K562 (cell line): ENCODE results near the gene KARS1. TPM values are rescaled to one million over a fixed set of nuclear protein-coding genes. Genes with fewer than 3 reads are reported as not detected.

ENCODE experiments used
- CC2D1A ChIP-seq: fragments of 450-650 bp; IDR thresholded peaks from 2 replicates; pipeline ENCODE4 v1.6.1; 2017; ENCODE audit warnings: mild to moderate bottlenecking
- CEBPB ChIP-seq: fragments of 450-650 bp; IDR thresholded peaks from 2 replicates; pipeline ENCODE4 v1.6.1; 2016; ENCODE audit warnings: missing genetic modification characterization, missing compliant biosample characterization
- CTBP1 ChIP-seq: fragments of 450-650 bp; IDR thresholded peaks from 2 replicates; pipeline ENCODE4 v1.6.1; 2016; ENCODE audit warnings: borderline replicate concordance
- DPF2 ChIP-seq: fragments of 450-650 bp; IDR thresholded peaks from 2 replicates; pipeline ENCODE4 v1.6.1; 2016
- HLTF ChIP-seq: fragments of 450-650 bp; IDR thresholded peaks from 2 replicates; pipeline ENCODE4 v1.6.1; 2016
- IFI16 ChIP-seq: fragments of 250-450 bp; sonication (Bioruptor Pico); IDR thresholded peaks from 2 replicates; pipeline ENCODE4 v2.1.2; 2022; ENCODE audit warnings: mild to moderate bottlenecking, inconsistent platforms
- SAFB2 ChIP-seq: fragments of 200-400 bp; formaldehyde crosslinking; IDR thresholded peaks from 2 replicates; pipeline ENCODE4 v1.6.1; 2018; ENCODE audit warnings: borderline replicate concordance, low read length, low read depth, moderate library complexity; ENCODE audit not compliant: severe bottlenecking
- TAF15 ChIP-seq: fragments of 200-400 bp; formaldehyde crosslinking; IDR thresholded peaks from 2 replicates; pipeline ENCODE4 v1.6.1; 2017; ENCODE audit warnings: mild to moderate bottlenecking, low read depth, low read length, moderate library complexity
- ZFX ChIP-seq: sonication (generic); formaldehyde crosslinking; IDR thresholded peaks from 2 replicates; pipeline ENCODE4 v1.8.0; 2022; ENCODE audit warnings: mild to moderate bottlenecking, missing genetic modification reagents, moderate library complexity
- ZKSCAN8 ChIP-seq: fragments of 200-800 bp; sonication (Bioruptor generic); IDR thresholded peaks from 2 replicates; pipeline ENCODE4 v1.6.1; 2016; ENCODE audit warnings: missing genetic modification characterization, missing compliant biosample characterization
- ZNF134 ChIP-seq: fragments of 250-450 bp; sonication (Bioruptor Pico); conservative IDR thresholded peaks from 2 replicates; pipeline ENCODE4 v1.4.0; 2020
- ZNF217 ChIP-seq: sonication (generic); formaldehyde crosslinking; IDR thresholded peaks from 2 replicates; pipeline ENCODE4 v1.8.0; 2022; ENCODE audit warnings: mild to moderate bottlenecking, missing genetic modification reagents
- ZNF77 ChIP-seq: fragments of 250-450 bp; sonication (Bioruptor Pico); IDR thresholded peaks from 2 replicates; pipeline ENCODE4 v1.5.0; 2020
- ZNF780A ChIP-seq: fragments of 250-450 bp; sonication (Bioruptor Pico); IDR thresholded peaks from 2 replicates; pipeline ENCODE4 v1.5.0; 2021; ENCODE audit warnings: mild to moderate bottlenecking
- polyA plus RNA-seq, 8 experiments: library from polyadenylated mRNA; depleted of rRNA in 4 of 8; stranded (reverse) in 5 of 8; unstranded in 3 of 8; fragments of >200 nt; fragmentation: Nextera tagmentation in 2 of 8; fragmentation: Illumina TruSeq in 1 of 8; extraction: Ambion mirVana in 2 of 8; extraction: Trizol in 1 of 8; gene quantifications; 2 replicates each; pipeline versions ENCODE4 v1.2.1 to v1.2.3, GENCODE V29; 2011 to 2014; ENCODE audit warnings: inconsistent platforms in 1 of 8, missing spikeins in 1 of 8
- total RNA-seq, 7 experiments: library from RNA; depleted of rRNA in 6 of 7; stranded (reverse); fragments of >200 nt in 6 of 7; fragmentation: Illumina TruSeq in 2 of 7; extraction: Trizol in 2 of 7; gene quantifications; 2 replicates each; pipeline versions ENCODE4 v1.2.1 to v1.2.3, GENCODE V29; 2011 to 2021; ENCODE audit warnings: low replicate concordance in 1 of 7
- TF ChIP-seq, protein P1 (sequence below): fragments of 450-650 bp; IDR thresholded peaks from 2 replicates; pipeline ENCODE4 v1.7.0; 2016; ENCODE audit warnings: borderline replicate concordance
- TF ChIP-seq, protein P2 (sequence below): fragments of 250-450 bp; sonication (Bioruptor Pico); IDR thresholded peaks from 2 replicates; pipeline ENCODE4 v1.5.0; 2020; ENCODE audit warnings: mild to moderate bottlenecking
- TF ChIP-seq, protein P3 (sequence below): fragments of 450-650 bp; formaldehyde crosslinking; IDR thresholded peaks from 2 replicates; pipeline ENCODE4 v1.4.0; 2020; ENCODE audit warnings: mild to moderate bottlenecking, moderate library complexity
- TF ChIP-seq, protein P4 (sequence below): fragments of 450-650 bp; IDR thresholded peaks from 2 replicates; pipeline ENCODE4 v1.6.1; 2016
- TF ChIP-seq, protein P5 (sequence below): sonication (generic); formaldehyde crosslinking; IDR thresholded peaks from 2 replicates; pipeline ENCODE4 v1.8.0; 2022; ENCODE audit warnings: mild to moderate bottlenecking, missing genetic modification reagents
- TF ChIP-seq, protein P6 (sequence below): fragments of 450-650 bp; formaldehyde crosslinking; IDR thresholded peaks from 2 replicates; pipeline ENCODE4 v1.4.0; 2020; ENCODE audit warnings: mild to moderate bottlenecking, moderate library complexity

The KARS1 gene
- total and polyA plus RNA-seq, 9 of the 15 experiments (the other 6 are each of a cell fraction or from before 2014, with no cell fraction given), result 223 to 386 (median 304) TPM

DNA sequence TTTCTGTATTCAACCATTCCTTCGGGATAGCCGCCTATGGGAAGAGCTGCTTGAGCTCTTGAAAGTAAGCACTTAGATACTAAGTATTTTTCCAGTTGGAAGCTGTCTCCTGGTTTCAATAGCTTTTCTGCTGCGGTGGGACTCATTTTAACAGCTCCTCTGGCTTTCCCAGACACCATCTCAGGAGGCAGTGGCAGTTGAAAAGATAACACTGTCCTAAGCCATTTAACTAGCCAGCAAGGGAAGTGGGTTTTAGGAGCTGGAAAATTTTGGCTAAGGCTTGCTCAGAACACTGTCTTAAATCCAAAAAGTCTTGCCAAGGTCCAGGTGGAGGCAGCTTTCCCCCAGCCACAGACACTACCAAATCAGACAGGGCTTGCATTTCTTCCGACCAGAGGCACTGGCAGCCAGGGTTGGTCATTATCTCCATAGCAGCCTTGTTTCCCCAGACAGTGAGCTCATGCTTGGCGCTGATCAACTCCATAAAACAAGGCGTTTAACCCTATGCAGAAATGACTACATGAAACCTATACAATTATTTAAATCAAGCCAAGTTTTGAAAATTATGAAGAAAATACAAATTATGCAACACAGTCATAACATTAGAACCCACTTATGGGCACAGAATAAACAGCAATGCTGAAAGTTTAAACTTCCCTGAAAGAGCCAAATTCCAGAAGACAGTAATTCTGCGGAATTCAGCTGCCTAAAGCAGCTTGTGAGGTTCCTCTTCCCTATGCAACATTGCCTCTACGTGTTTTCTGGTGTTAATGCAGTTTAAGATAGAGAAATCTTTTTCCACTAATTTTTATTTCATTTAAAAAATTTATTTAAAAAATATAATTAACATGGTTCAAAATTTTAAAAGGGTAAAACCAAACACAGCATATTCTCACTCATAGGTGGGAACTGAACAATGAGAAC lies 56.3 kb downstream of the KARS1 start (continued):
- TF ChIP-seq CTBP1, result 0 out of 2 replicates have a peak, but pooled peaks have one; percentile 39
- 0 out of 2 replicates have a peak, but pooled peaks have one; percentile 19 for TF ChIP-seq CEBPB
- TF ChIP-seq, protein P1, sequence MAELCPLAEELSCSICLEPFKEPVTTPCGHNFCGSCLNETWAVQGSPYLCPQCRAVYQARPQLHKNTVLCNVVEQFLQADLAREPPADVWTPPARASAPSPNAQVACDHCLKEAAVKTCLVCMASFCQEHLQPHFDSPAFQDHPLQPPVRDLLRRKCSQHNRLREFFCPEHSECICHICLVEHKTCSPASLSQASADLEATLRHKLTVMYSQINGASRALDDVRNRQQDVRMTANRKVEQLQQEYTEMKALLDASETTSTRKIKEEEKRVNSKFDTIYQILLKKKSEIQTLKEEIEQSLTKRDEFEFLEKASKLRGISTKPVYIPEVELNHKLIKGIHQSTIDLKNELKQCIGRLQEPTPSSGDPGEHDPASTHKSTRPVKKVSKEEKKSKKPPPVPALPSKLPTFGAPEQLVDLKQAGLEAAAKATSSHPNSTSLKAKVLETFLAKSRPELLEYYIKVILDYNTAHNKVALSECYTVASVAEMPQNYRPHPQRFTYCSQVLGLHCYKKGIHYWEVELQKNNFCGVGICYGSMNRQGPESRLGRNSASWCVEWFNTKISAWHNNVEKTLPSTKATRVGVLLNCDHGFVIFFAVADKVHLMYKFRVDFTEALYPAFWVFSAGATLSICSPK, result no peak
- TF ChIP-seq CC2D1A, result no peak
- TF ChIP-seq ZNF780A (CRISPR knock-in tag), result no peak
- peak; percentile 71 for TF ChIP-seq DPF2
- 0 out of 2 replicates have a peak, but pooled peaks have one; percentile 43 for TF ChIP-seq ZNF134 (CRISPR knock-in tag)
- no peak for TF ChIP-seq ZNF217
- TF ChIP-seq HLTF, result no peak
- no peak for TF ChIP-seq ZKSCAN8 (CRISPR knock-in tag)
- TF ChIP-seq, protein P2, sequence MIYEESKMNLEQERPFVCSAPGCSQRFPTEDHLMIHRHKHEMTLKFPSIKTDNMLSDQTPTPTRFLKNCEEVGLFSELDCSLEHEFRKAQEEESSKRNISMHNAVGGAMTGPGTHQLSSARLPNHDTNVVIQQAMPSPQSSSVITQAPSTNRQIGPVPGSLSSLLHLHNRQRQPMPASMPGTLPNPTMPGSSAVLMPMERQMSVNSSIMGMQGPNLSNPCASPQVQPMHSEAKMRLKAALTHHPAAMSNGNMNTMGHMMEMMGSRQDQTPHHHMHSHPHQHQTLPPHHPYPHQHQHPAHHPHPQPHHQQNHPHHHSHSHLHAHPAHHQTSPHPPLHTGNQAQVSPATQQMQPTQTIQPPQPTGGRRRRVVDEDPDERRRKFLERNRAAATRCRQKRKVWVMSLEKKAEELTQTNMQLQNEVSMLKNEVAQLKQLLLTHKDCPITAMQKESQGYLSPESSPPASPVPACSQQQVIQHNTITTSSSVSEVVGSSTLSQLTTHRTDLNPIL (CRISPR knock-in tag), result no peak
- TF ChIP-seq, protein P3, sequence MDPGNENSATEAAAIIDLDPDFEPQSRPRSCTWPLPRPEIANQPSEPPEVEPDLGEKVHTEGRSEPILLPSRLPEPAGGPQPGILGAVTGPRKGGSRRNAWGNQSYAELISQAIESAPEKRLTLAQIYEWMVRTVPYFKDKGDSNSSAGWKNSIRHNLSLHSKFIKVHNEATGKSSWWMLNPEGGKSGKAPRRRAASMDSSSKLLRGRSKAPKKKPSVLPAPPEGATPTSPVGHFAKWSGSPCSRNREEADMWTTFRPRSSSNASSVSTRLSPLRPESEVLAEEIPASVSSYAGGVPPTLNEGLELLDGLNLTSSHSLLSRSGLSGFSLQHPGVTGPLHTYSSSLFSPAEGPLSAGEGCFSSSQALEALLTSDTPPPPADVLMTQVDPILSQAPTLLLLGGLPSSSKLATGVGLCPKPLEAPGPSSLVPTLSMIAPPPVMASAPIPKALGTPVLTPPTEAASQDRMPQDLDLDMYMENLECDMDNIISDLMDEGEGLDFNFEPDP (CRISPR knock-in tag), result no peak
- no peak for TF ChIP-seq ZNF77 (CRISPR knock-in tag)
- TF ChIP-seq TAF15, result no peak
- TF ChIP-seq, protein P4, sequence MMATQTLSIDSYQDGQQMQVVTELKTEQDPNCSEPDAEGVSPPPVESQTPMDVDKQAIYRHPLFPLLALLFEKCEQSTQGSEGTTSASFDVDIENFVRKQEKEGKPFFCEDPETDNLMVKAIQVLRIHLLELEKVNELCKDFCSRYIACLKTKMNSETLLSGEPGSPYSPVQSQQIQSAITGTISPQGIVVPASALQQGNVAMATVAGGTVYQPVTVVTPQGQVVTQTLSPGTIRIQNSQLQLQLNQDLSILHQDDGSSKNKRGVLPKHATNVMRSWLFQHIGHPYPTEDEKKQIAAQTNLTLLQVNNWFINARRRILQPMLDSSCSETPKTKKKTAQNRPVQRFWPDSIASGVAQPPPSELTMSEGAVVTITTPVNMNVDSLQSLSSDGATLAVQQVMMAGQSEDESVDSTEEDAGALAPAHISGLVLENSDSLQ, result 0 out of 2 replicates have a peak, but pooled peaks have one; percentile 5
- TF ChIP-seq IFI16 (CRISPR knock-in tag), result no peak
- TF ChIP-seq SAFB2, result no peak
- TF ChIP-seq, protein P5, sequence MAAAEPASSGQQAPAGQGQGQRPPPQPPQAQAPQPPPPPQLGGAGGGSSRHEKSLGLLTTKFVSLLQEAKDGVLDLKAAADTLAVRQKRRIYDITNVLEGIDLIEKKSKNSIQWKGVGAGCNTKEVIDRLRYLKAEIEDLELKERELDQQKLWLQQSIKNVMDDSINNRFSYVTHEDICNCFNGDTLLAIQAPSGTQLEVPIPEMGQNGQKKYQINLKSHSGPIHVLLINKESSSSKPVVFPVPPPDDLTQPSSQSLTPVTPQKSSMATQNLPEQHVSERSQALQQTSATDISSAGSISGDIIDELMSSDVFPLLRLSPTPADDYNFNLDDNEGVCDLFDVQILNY (CRISPR knock-in tag), result no peak
- TF ChIP-seq, protein P6, sequence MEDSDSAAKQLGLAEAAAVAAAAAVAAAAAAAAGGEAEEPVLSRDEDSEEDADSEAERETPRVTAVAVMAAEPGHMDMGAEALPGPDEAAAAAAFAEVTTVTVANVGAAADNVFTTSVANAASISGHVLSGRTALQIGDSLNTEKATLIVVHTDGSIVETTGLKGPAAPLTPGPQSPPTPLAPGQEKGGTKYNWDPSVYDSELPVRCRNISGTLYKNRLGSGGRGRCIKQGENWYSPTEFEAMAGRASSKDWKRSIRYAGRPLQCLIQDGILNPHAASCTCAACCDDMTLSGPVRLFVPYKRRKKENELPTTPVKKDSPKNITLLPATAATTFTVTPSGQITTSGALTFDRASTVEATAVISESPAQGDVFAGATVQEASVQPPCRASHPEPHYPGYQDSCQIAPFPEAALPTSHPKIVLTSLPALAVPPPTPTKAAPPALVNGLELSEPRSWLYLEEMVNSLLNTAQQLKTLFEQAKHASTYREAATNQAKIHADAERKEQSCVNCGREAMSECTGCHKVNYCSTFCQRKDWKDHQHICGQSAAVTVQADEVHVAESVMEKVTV (CRISPR knock-in tag), result no peak
- no peak for TF ChIP-seq ZFX (CRISPR knock-in tag)
